Measurements from ENCODE around the gene INPP4B. TPM values are rescaled to one million over a fixed set of nuclear protein-coding genes. Genes with fewer than 3 reads are reported as not detected.

Gene INPP4B
- polyA plus RNA-seq, 1 of the 3 experiments (the other 2 are of a cell fraction), result 0.08 TPM

DNA sequence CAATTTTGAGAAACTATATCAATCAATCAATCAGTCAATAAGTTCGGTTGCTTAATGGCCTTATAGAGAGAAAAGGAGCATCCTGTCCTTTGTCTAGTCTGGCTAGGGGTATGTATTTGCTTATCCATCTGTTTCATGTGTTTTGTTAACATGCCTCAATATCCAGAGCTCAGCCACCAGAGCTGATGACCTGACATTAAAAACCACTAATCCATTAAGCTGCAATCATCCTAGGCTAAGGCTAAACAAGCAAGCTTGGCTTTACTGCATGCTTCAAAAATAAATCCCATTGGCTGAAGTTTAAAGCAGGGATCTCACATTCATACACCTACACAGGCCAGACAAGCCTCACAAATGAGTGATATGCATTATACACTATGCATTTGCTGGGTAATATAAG, 139.7 kb downstream of the INPP4B start:
- Histone ChIP-seq H3K4me1 (ENCODE audit: control insufficient read depth in 1 of 2, insufficient read depth in 2 of 2, low read depth in 1 of 2, low read length in 1 of 2) (peaks cover 0 to 4% of the 10 kb centered on the region in 2 experiments; a peak in 1 of 4 replicates), H2AFZ (ENCODE audit: low read depth) (no peak overlapping the region), H3F3A (replicated peaks; ENCODE audit: insufficient read depth) (no peaks in the 10 kb centered on the region), H3K4me2 (no peak overlapping the region), H3K9ac (no peak overlapping the region), H3K9me3 (no peaks in the 10 kb centered on the region), H3K27me3 (ENCODE audit: insufficient read depth) (no peaks in the 10 kb centered on the region), H3K4me3 (ENCODE audit: low read depth in 2 of 2, low read length in 1 of 2) (no peak overlapping the region), H4K20me1 (ENCODE audit: insufficient read depth) (no peaks in the 10 kb centered on the region), H3K9me2 (no peaks in the 10 kb centered on the region), H3K27ac (ENCODE audit: low read depth in 2 of 2, low read length in 1 of 2) (no peak overlapping the region), H3K79me2 (ENCODE audit: insufficient read depth) (no peaks in the 10 kb centered on the region; the same call in 1 of the 2 replicates), H3K36me3 (replicated peaks in 1 of 2; ENCODE audit: control insufficient read depth in 1 of 2, insufficient read depth in 2 of 2, low read length in 1 of 2) (no peaks in the 10 kb centered on the region)
- DNase-seq, result no peak
- ChIA-PET CTCF (no interaction called here), POLR2A (no interaction called here)
- TF ChIP-seq, protein P1, sequence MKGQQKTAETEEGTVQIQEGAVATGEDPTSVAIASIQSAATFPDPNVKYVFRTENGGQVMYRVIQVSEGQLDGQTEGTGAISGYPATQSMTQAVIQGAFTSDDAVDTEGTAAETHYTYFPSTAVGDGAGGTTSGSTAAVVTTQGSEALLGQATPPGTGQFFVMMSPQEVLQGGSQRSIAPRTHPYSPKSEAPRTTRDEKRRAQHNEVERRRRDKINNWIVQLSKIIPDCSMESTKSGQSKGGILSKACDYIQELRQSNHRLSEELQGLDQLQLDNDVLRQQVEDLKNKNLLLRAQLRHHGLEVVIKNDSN (IDR thresholded peaks at IDR 0.05; ENCODE audit: borderline replicate concordance, low read depth), result no peak
- TF ChIP-seq GABPA (IDR thresholded peaks at IDR 0.05; ENCODE audit: low read depth) (no peak), NRF1 (IDR thresholded peaks at IDR 0.05; ENCODE audit: low read depth, low read length) (no peak), POLR2AphosphoS5 (IDR thresholded peaks at IDR 0.05; ENCODE audit: low read depth, low read length) (no peak), EP300 (IDR thresholded peaks at IDR 0.05; ENCODE audit: borderline replicate concordance in 1 of 2, low read depth in 1 of 2, low read length in 1 of 2) (no peak), EZH2phosphoT487 (IDR thresholded peaks at IDR 0.05; ENCODE audit: borderline replicate concordance, low read depth) (no peak), TEAD4 (IDR thresholded peaks at IDR 0.05; ENCODE audit: borderline replicate concordance, insufficient read depth) (no peak), JUND (IDR thresholded peaks at IDR 0.05) (no peak), MXI1 (IDR thresholded peaks at IDR 0.05; ENCODE audit: low read depth, low read length) (no peak), ELF1 (IDR thresholded peaks at IDR 0.05) (no peak), MEF2A (IDR thresholded peaks at IDR 0.05; ENCODE audit: borderline replicate concordance, low read depth) (no peak), FOXJ3 (CRISPR knock-in tag; IDR thresholded peaks at IDR 0.05) (no peak), TAF1 (IDR thresholded peaks at IDR 0.05; ENCODE audit: borderline replicate concordance, low read depth, low read length) (no peak), CHD2 (IDR thresholded peaks at IDR 0.05; ENCODE audit: low read length, partially characterized antibody) (no peak), RCOR1 (IDR thresholded peaks at IDR 0.05; ENCODE audit: low read length) (no peak)
- TF ChIP-seq, protein P2, sequence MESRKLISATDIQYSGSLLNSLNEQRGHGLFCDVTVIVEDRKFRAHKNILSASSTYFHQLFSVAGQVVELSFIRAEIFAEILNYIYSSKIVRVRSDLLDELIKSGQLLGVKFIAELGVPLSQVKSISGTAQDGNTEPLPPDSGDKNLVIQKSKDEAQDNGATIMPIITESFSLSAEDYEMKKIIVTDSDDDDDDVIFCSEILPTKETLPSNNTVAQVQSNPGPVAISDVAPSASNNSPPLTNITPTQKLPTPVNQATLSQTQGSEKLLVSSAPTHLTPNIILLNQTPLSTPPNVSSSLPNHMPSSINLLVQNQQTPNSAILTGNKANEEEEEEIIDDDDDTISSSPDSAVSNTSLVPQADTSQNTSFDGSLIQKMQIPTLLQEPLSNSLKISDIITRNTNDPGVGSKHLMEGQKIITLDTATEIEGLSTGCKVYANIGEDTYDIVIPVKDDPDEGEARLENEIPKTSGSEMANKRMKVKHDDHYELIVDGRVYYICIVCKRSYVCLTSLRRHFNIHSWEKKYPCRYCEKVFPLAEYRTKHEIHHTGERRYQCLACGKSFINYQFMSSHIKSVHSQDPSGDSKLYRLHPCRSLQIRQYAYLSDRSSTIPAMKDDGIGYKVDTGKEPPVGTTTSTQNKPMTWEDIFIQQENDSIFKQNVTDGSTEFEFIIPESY (IDR thresholded peaks at IDR 0.05; ENCODE audit: borderline replicate concordance, low read depth), result no peak
- TF ChIP-seq, protein P3, sequence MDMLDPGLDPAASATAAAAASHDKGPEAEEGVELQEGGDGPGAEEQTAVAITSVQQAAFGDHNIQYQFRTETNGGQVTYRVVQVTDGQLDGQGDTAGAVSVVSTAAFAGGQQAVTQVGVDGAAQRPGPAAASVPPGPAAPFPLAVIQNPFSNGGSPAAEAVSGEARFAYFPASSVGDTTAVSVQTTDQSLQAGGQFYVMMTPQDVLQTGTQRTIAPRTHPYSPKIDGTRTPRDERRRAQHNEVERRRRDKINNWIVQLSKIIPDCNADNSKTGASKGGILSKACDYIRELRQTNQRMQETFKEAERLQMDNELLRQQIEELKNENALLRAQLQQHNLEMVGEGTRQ (IDR thresholded peaks at IDR 0.05; ENCODE audit: borderline replicate concordance, low read depth, low read length), result no peak
- TF ChIP-seq, protein P4, sequence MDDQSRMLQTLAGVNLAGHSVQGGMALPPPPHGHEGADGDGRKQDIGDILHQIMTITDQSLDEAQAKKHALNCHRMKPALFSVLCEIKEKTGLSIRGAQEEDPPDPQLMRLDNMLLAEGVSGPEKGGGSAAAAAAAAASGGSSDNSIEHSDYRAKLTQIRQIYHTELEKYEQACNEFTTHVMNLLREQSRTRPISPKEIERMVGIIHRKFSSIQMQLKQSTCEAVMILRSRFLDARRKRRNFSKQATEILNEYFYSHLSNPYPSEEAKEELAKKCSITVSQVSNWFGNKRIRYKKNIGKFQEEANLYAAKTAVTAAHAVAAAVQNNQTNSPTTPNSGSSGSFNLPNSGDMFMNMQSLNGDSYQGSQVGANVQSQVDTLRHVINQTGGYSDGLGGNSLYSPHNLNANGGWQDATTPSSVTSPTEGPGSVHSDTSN (IDR thresholded peaks at IDR 0.05), result no peak
- TF ChIP-seq, protein P5, sequence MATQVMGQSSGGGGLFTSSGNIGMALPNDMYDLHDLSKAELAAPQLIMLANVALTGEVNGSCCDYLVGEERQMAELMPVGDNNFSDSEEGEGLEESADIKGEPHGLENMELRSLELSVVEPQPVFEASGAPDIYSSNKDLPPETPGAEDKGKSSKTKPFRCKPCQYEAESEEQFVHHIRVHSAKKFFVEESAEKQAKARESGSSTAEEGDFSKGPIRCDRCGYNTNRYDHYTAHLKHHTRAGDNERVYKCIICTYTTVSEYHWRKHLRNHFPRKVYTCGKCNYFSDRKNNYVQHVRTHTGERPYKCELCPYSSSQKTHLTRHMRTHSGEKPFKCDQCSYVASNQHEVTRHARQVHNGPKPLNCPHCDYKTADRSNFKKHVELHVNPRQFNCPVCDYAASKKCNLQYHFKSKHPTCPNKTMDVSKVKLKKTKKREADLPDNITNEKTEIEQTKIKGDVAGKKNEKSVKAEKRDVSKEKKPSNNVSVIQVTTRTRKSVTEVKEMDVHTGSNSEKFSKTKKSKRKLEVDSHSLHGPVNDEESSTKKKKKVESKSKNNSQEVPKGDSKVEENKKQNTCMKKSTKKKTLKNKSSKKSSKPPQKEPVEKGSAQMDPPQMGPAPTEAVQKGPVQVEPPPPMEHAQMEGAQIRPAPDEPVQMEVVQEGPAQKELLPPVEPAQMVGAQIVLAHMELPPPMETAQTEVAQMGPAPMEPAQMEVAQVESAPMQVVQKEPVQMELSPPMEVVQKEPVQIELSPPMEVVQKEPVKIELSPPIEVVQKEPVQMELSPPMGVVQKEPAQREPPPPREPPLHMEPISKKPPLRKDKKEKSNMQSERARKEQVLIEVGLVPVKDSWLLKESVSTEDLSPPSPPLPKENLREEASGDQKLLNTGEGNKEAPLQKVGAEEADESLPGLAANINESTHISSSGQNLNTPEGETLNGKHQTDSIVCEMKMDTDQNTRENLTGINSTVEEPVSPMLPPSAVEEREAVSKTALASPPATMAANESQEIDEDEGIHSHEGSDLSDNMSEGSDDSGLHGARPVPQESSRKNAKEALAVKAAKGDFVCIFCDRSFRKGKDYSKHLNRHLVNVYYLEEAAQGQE (IDR thresholded peaks at IDR 0.05; ENCODE audit: low read depth, low read length), result no peak
- WGBS (ENCODE audit: low lambda C conversion rate), result 67% methylated on average over 1 of the region's 1 CpG
